Peyer's patch (tissue), 4 donors: Measurements from ENCODE around the gene FAM151B.

Experiments used
- POLR2A ChIP-seq, 2 donors: fragments of 450-650 bp; IDR thresholded peaks; one replicate each; pipeline ENCODE4 v1.5.1; 2017; ENCODE audit warnings: antibody characterized with exemption in 2 of 2, mild to moderate bottlenecking in 2 of 2, moderate library complexity in 2 of 2
- TF ChIP-seq, protein P1 (sequence below), 6 experiments: fragments of 450-650 bp in 4 of 6; fragments of 200-600 bp in 2 of 6; sonication (generic) in 1 of 6; IDR thresholded peaks; one replicate each; pipeline ENCODE4 v1.5.1; 2017 to 2019; ENCODE audit warnings: antibody characterized with exemption in 6 of 6, mild to moderate bottlenecking in 3 of 6, moderate library complexity in 1 of 6

- no peak for TF ChIP-seq POLR2A (IDR thresholded peaks at IDR 0.05)
- TF ChIP-seq, protein P1, sequence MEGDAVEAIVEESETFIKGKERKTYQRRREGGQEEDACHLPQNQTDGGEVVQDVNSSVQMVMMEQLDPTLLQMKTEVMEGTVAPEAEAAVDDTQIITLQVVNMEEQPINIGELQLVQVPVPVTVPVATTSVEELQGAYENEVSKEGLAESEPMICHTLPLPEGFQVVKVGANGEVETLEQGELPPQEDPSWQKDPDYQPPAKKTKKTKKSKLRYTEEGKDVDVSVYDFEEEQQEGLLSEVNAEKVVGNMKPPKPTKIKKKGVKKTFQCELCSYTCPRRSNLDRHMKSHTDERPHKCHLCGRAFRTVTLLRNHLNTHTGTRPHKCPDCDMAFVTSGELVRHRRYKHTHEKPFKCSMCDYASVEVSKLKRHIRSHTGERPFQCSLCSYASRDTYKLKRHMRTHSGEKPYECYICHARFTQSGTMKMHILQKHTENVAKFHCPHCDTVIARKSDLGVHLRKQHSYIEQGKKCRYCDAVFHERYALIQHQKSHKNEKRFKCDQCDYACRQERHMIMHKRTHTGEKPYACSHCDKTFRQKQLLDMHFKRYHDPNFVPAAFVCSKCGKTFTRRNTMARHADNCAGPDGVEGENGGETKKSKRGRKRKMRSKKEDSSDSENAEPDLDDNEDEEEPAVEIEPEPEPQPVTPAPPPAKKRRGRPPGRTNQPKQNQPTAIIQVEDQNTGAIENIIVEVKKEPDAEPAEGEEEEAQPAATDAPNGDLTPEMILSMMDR (IDR thresholded peaks at IDR 0.05) = no peak
Observed at GRCh38 chr5:80491296-80491695, 3.4 kb downstream of the FAM151B start.
